ENCODE data around the gene PRKAR2B.

The PRKAR2B gene

GRCh38 chr7:107044347-107045194 lies at the start of gene PRKAR2B:
PRKAR2B (plus strand) TSS chr7:107044705; CDS start chr7:107044908, 203 bp downstream.
- DNase-seq, result peak; percentile 21

- no peak for DNase-seq
Measured at GRCh38 chr7:106994833-106995232, 49.7 kb upstream of the PRKAR2B start.

GRCh38 chr7:106997487-106998271 lies 46.8 kb upstream of the PRKAR2B start:
- no peak for DNase-seq

GRCh38 chr7:106999023-106999422 lies 45.5 kb upstream of the PRKAR2B start:
- no peak for DNase-seq

- DNase-seq, result no peak
Measured at GRCh38 chr7:107001490-107001889, 43.0 kb upstream of the PRKAR2B start.

- DNase-seq, result no peak
Measured at GRCh38 chr7:107002126-107002525, 42.4 kb upstream of the PRKAR2B start.

GRCh38 chr7:107002529-107002998 lies 41.9 kb upstream of the PRKAR2B start:
- DNase-seq, result no peak

GRCh38 chr7:107007007-107007891 lies 37.3 kb upstream of the PRKAR2B start:
- DNase-seq, result no peak

- no peak for DNase-seq
Measured at GRCh38 chr7:107007892-107008287, 36.6 kb upstream of the PRKAR2B start.

- DNase-seq, result no peak
Measured at GRCh38 chr7:107009846-107010203, 34.7 kb upstream of the PRKAR2B start.

GRCh38 chr7:107012691-107013090 lies 31.8 kb upstream of the PRKAR2B start:
- no peak for DNase-seq

GRCh38 chr7:107014387-107015023 lies 30.0 kb upstream of the PRKAR2B start:
- DNase-seq, result no peak

GRCh38 chr7:107016312-107016711 lies 28.2 kb upstream of the PRKAR2B start:
- no peak for DNase-seq

GRCh38 chr7:107017965-107018719 lies 26.4 kb upstream of the PRKAR2B start:
- DNase-seq, result no peak

- no peak for DNase-seq
Measured at GRCh38 chr7:107020400-107020799, 24.1 kb upstream of the PRKAR2B start.

GRCh38 chr7:107021600-107021999 lies 22.9 kb upstream of the PRKAR2B start:
- DNase-seq, result no peak

GRCh38 chr7:107023522-107024151 lies 20.9 kb upstream of the PRKAR2B start:
- DNase-seq, result no peak

- DNase-seq, result no peak
Measured at GRCh38 chr7:107024906-107025305, 19.6 kb upstream of the PRKAR2B start.

- no peak for DNase-seq
Measured at GRCh38 chr7:107025449-107026103, 18.9 kb upstream of the PRKAR2B start.

- DNase-seq, result no peak
Measured at GRCh38 chr7:107026166-107026565, 18.3 kb upstream of the PRKAR2B start.

- no peak for DNase-seq
Measured at GRCh38 chr7:107027208-107027607, 17.3 kb upstream of the PRKAR2B start.

Measured in NCI-H510A (cell line).